Activated CD4-positive, alpha-beta T cell treated with anti-CD3 and anti-CD28 coated beads for 36 hours (primary cell): ENCODE results near the gene MKKS. TPM values are rescaled to one million over a fixed set of nuclear protein-coding genes. Genes with fewer than 3 reads are reported as not detected.

Experiments
- ATAC-seq: fragments of 200-7000 bp; cut with Tn5 transposase; one replicate; pipeline ENCODE4 v1.10.0; 2021; ENCODE audit warnings: mild to moderate bottlenecking, moderate library complexity
- CTCF ChIA-PET: fragments of 350-600 bp; sonication (Branson Sonifier 250); formaldehyde crosslinking; loops from one replicate; lab custom pipeline; 2021; ENCODE audit warnings: antibody characterized with exemption; lab: Charles Lee
- POLR2A ChIA-PET: fragments of 350-600 bp; sonication (Branson Sonifier 250); formaldehyde crosslinking; loops from one replicate; lab custom pipeline; 2021; ENCODE audit warnings: antibody characterized with exemption, inconsistent platforms; lab: Charles Lee
- DNase-seq: peaks from one replicate; pipeline ENCODE4 v3.0.0-alpha.2; 2020
- H3K27ac Mint-ChIP-seq: one replicate; pipeline ENCODE4 v1.8.0; 2021; ENCODE audit warnings: mixed read lengths
- H3K27me3 Mint-ChIP-seq: one replicate; pipeline ENCODE4 v1.8.0; 2021; ENCODE audit warnings: mixed read lengths
- H3K36me3 Mint-ChIP-seq: one replicate; pipeline ENCODE4 v1.8.0; 2021; ENCODE audit warnings: low read depth, mixed read lengths
- H3K4me1 Mint-ChIP-seq: one replicate; pipeline ENCODE4 v1.8.0; 2021; ENCODE audit warnings: mixed read lengths
- H3K4me3 Mint-ChIP-seq: one replicate; pipeline ENCODE4 v1.8.0; 2021; ENCODE audit warnings: mild to moderate bottlenecking, moderate library complexity, mixed read lengths
- H3K9me3 Mint-ChIP-seq: one replicate; pipeline ENCODE4 v1.8.0; 2021; ENCODE audit warnings: low read depth, mixed read lengths
- intact Hi-C, 2 experiments: fragments of 100-400 bp; cut with DNase I in 1 of 2; cut with micrococcal nuclease in 1 of 2; formaldehyde crosslinking; loops; one replicate each; pipeline versions ENCODE4 v1.14.2 to v1.15.1; 2022 to 2024; cut with DNase I, micrococcal nuclease
- total RNA-seq, 2 experiments: library from RNA; stranded (reverse); gene quantifications; one replicate each; pipeline ENCODE4 v1.2.3, GENCODE V29; 2021

MKKS gene
- total RNA-seq, 2 experiments from 2014 or later = 7.4 to 9.5 TPM

- DNase-seq = no peak
- ChIA-PET POLR2A (no interaction called here), CTCF (interaction anchor here (0.6 kb wide), 1 partner anchor 277 kb away, joined by 3 read pairs; no protein-coding TSS in a partner anchor)
- Mint-ChIP-seq H3K27me3 (peaks cover 20% of the 10 kb centered on the region), H3K4me1 (no peaks in the 10 kb centered on the region), H3K27ac (no peak overlapping the region), H3K9me3 (peaks cover 5% of the 10 kb centered on the region), H3K36me3 (no peaks in the 10 kb centered on the region), H3K4me3 (no peak overlapping the region)
- ATAC-seq = no peak
- intact Hi-C loops = no loop called here
These were observed 65.3 kb downstream of the MKKS start for GRCh38 chr20:10368702-10369041.

- Mint-ChIP-seq H3K4me3 (no peak overlapping the region), H3K27me3 (peaks cover 22% of the 10 kb centered on the region), H3K4me1 (no peaks in the 10 kb centered on the region), H3K27ac (no peak overlapping the region), H3K36me3 (no peaks in the 10 kb centered on the region), H3K9me3 (peaks cover under 1% of the 10 kb centered on the region)
- DNase-seq = no peak
- CTCF ChIA-PET = interaction anchor here (0.6 kb wide), 1 partner anchor 84 kb away, joined by 4 read pairs; no protein-coding TSS in a partner anchor
- no peak for ATAC-seq
- POLR2A ChIA-PET = no interaction called here
- intact Hi-C loops = no loop called here
These were observed 65.9 kb downstream of the MKKS start for GRCh38 chr20:10367943-10368701.

- DNase-seq = no peak
- no peak overlapping the region for H3K4me3 Mint-ChIP-seq
- no peaks in the 10 kb centered on the region for H3K4me1 Mint-ChIP-seq
- H3K27ac Mint-ChIP-seq = no peak overlapping the region
- intact Hi-C loops = no loop called here
- no peaks in the 10 kb centered on the region for H3K9me3 Mint-ChIP-seq
- H3K27me3 Mint-ChIP-seq = peaks cover 22% of the 10 kb centered on the region
- no peak for ATAC-seq
- CTCF ChIA-PET = interaction anchor here (0.6 kb wide), 1 partner anchor 84 kb away, joined by 4 read pairs; no protein-coding TSS in a partner anchor
- no peaks in the 10 kb centered on the region for H3K36me3 Mint-ChIP-seq
- POLR2A ChIA-PET = no interaction called here
These were observed 66.4 kb downstream of the MKKS start for GRCh38 chr20:10367693-10367942.

- CTCF ChIA-PET = no interaction called here
- POLR2A ChIA-PET = no interaction called here
- no peak for DNase-seq
- ATAC-seq = no peak
- no peaks in the 10 kb centered on the region for H3K36me3 Mint-ChIP-seq
- H3K27ac Mint-ChIP-seq = no peak overlapping the region
- intact Hi-C loops = no loop called here
- no peak overlapping the region for H3K4me3 Mint-ChIP-seq
- no peaks in the 10 kb centered on the region for H3K4me1 Mint-ChIP-seq
- peaks cover 22% of the 10 kb centered on the region for H3K27me3 Mint-ChIP-seq
- no peaks in the 10 kb centered on the region for H3K9me3 Mint-ChIP-seq
These were observed 66.9 kb downstream of the MKKS start for GRCh38 chr20:10366898-10367692.

- H3K4me1 Mint-ChIP-seq = no peaks in the 10 kb centered on the region
- H3K36me3 Mint-ChIP-seq = no peaks in the 10 kb centered on the region
- ChIA-PET CTCF (no interaction called here), POLR2A (no interaction called here)
- ATAC-seq (no peak), DNase-seq (no peak)
- peaks cover 14% of the 10 kb centered on the region for H3K27me3 Mint-ChIP-seq
- H3K27ac Mint-ChIP-seq = no peak overlapping the region
- no peaks in the 10 kb centered on the region for H3K9me3 Mint-ChIP-seq
- no peak overlapping the region for H3K4me3 Mint-ChIP-seq
- intact Hi-C loops = no loop called here
These were observed 71.3 kb downstream of the MKKS start for GRCh38 chr20:10362674-10363073.

GRCh38 chr20:10360878-10361277 lies 73.1 kb downstream of the MKKS start:
- POLR2A ChIA-PET = no interaction called here

GRCh38 chr20:10359621-10360040 lies 74.4 kb downstream of the MKKS start:
- ChIA-PET POLR2A (no interaction called here), CTCF (interaction anchor here (1.0 to 1.5 kb wide), 2 partner anchors 10 to 11 kb away, joined by 3 read pairs; no protein-coding TSS in a partner anchor)
- ATAC-seq = no peak
- H3K27ac Mint-ChIP-seq = no peak overlapping the region
- intact Hi-C loops = loop anchor here in 1 of 2 experiments (5.0 kb wide), 1 partner anchor 382 kb away; no protein-coding TSS in a partner anchor
- no peaks in the 10 kb centered on the region for H3K9me3 Mint-ChIP-seq
- no peak for DNase-seq
- peaks cover 7% of the 10 kb centered on the region for H3K27me3 Mint-ChIP-seq
- H3K4me3 Mint-ChIP-seq = no peak overlapping the region
- no peaks in the 10 kb centered on the region for H3K36me3 Mint-ChIP-seq
- H3K4me1 Mint-ChIP-seq = no peaks in the 10 kb centered on the region

More at GRCh38 chr20:10360878-10361277, 73.1 kb downstream of the MKKS start:
- H3K9me3 Mint-ChIP-seq = no peaks in the 10 kb centered on the region
- H3K27me3 Mint-ChIP-seq = peaks cover 12% of the 10 kb centered on the region
- CTCF ChIA-PET = interaction anchor here (1.5 kb wide), 1 partner anchor 10 kb away, joined by 3 read pairs; no protein-coding TSS in a partner anchor
- DNase-seq (no peak), ATAC-seq (no peak)
- H3K4me3 Mint-ChIP-seq = no peak overlapping the region
- no peaks in the 10 kb centered on the region for H3K36me3 Mint-ChIP-seq
- intact Hi-C loops = no loop called here
- no peak overlapping the region for H3K27ac Mint-ChIP-seq
- H3K4me1 Mint-ChIP-seq = no peaks in the 10 kb centered on the region

GRCh38 chr20:10357974-10358373 lies 76.0 kb downstream of the MKKS start:
- Mint-ChIP-seq H3K4me1 (peaks cover 4% of the 10 kb centered on the region), H3K27me3 (no peaks in the 10 kb centered on the region), H3K27ac (no peak overlapping the region), H3K4me3 (no peak overlapping the region), H3K36me3 (no peaks in the 10 kb centered on the region), H3K9me3 (no peaks in the 10 kb centered on the region)
- DNase-seq (no peak), ATAC-seq (no peak)
- POLR2A ChIA-PET = no interaction called here
- CTCF ChIA-PET = no interaction called here
- intact Hi-C loops = loop anchor here in 1 of 2 experiments (2.0 to 5.0 kb wide), 2 partner anchors 41 to 381 kb away; no protein-coding TSS in a partner anchor

- CTCF ChIA-PET = no interaction called here
- no peak overlapping the region for H3K4me3 Mint-ChIP-seq
- H3K36me3 Mint-ChIP-seq = no peaks in the 10 kb centered on the region
- POLR2A ChIA-PET = no interaction called here
- no peaks in the 10 kb centered on the region for H3K9me3 Mint-ChIP-seq
- DNase-seq = no peak
- peaks cover 2% of the 10 kb centered on the region for H3K27me3 Mint-ChIP-seq
- peaks cover 12% of the 10 kb centered on the region for H3K4me1 Mint-ChIP-seq
- intact Hi-C loops = loop anchor here in 1 of 2 experiments (2.0 to 5.0 kb wide), 2 partner anchors 40 to 380 kb away; no protein-coding TSS in a partner anchor
- no peak for ATAC-seq
- no peak overlapping the region for H3K27ac Mint-ChIP-seq
These were observed 76.8 kb downstream of the MKKS start for GRCh38 chr20:10357061-10357708.

GRCh38 chr20:10356628-10357027 lies 77.4 kb downstream of the MKKS start:
- ChIA-PET CTCF (no interaction called here), POLR2A (no interaction called here)
- H3K27ac Mint-ChIP-seq = no peak overlapping the region
- no peaks in the 10 kb centered on the region for H3K36me3 Mint-ChIP-seq
- ATAC-seq = no peak
- H3K4me3 Mint-ChIP-seq = no peak overlapping the region
- H3K27me3 Mint-ChIP-seq = peaks cover 2% of the 10 kb centered on the region
- H3K9me3 Mint-ChIP-seq = no peaks in the 10 kb centered on the region
- DNase-seq = no peak
- intact Hi-C loops = loop anchor here in 1 of 2 experiments (2.0 to 5.0 kb wide), 2 partner anchors 40 to 379 kb away; no protein-coding TSS in a partner anchor
- H3K4me1 Mint-ChIP-seq = peaks cover 14% of the 10 kb centered on the region
